T-cell (primary cell): ENCODE data around the gene PLCB1. TPM values are rescaled to one million over a fixed set of nuclear protein-coding genes. Genes with fewer than 3 reads are reported as not detected.

Experiments used
- ATAC-seq, 4 experiments: fragments of 200-7000 bp in 3 of 4; fragments of 150-1000 bp in 1 of 4; cut with Tn5 transposase; replicated peaks in 1 of 4; 1 replicate in 3 of 4; 2 replicates in 1 of 4; pipeline ENCODE4 v1.10.0; 2021; ENCODE audit warnings: moderate library complexity in 3 of 4, mild to moderate bottlenecking in 2 of 4, moderate number of reproducible peaks in 1 of 4
- CTCF ChIA-PET, 2 donors: fragments of 300-600 bp; sonication (Branson Sonifier 250); formaldehyde crosslinking; loops; one replicate each; lab custom pipeline; 2022; ENCODE audit warnings: antibody characterized with exemption in 2 of 2; lab: Charles Lee
- POLR2A ChIA-PET, 2 donors: fragments of 300-600 bp; sonication (Branson Sonifier 250); formaldehyde crosslinking; loops; one replicate each; lab custom pipeline; 2022; ENCODE audit warnings: antibody characterized with exemption in 2 of 2; lab: Charles Lee
- DNase-seq, 35 experiments: peaks; one replicate each; pipeline versions ENCODE4 v3.0.0 to v3.0.0-alpha.2; 2013 to 2023
- H3K27ac ChIP-seq: one replicate; pipeline ENCODE4 v1.5.1; 2013; ENCODE audit warnings: low read length
- H3K27me3 ChIP-seq, 2 experiments: replicated peaks in 1 of 2; 1 replicate in 1 of 2; 2 replicates in 1 of 2; pipeline versions ENCODE4 v1.6.1 to v1.7.0; 2013; ENCODE audit warnings: low read length in 1 of 2, mixed read lengths in 1 of 2; ENCODE audit not compliant: control insufficient read depth in 2 of 2, insufficient read depth in 2 of 2; ENCODE audit errors: extremely low read depth in 1 of 2
- H3K36me3 ChIP-seq, 2 donors: 1 replicate in 1 of 2; 2 replicates in 1 of 2; pipeline versions ENCODE4 v1.6.1 to v1.7.0; 2013; ENCODE audit warnings: low read length in 1 of 2; ENCODE audit not compliant: control insufficient read depth in 2 of 2, insufficient read depth in 1 of 2; ENCODE audit errors: extremely low read depth in 1 of 2
- H3K4me1 ChIP-seq, 2 experiments: 1 replicate in 1 of 2; 2 replicates in 1 of 2; pipeline versions ENCODE4 v1.6.1 to v1.7.0; 2013; ENCODE audit warnings: low read length in 2 of 2, mixed read lengths in 1 of 2; ENCODE audit not compliant: insufficient read depth in 2 of 2, control insufficient read depth in 1 of 2; ENCODE audit errors: extremely low read depth in 1 of 2
- H3K4me3 ChIP-seq, 2 donors: 1 replicate in 1 of 2; 2 replicates in 1 of 2; pipeline versions ENCODE4 v1.5.1 to v1.7.0; 2013; ENCODE audit warnings: mild to moderate bottlenecking in 2 of 2, low read length in 1 of 2, moderate library complexity in 1 of 2; ENCODE audit not compliant: control insufficient read depth in 1 of 2; ENCODE audit errors: extremely low read depth in 1 of 2
- H3K9me3 ChIP-seq: 2 replicates; pipeline ENCODE4 v1.7.0; 2013
- H3K27ac Mint-ChIP-seq, 2 donors: one replicate each; pipeline ENCODE4 v1.8.0; 2020 to 2021; ENCODE audit warnings: mild to moderate bottlenecking in 2 of 2, mixed read lengths in 2 of 2
- H3K27me3 Mint-ChIP-seq, 2 donors: one replicate each; pipeline ENCODE4 v1.8.0; 2021 to 2022; ENCODE audit warnings: mixed read lengths in 2 of 2
- H3K36me3 Mint-ChIP-seq: one replicate; pipeline ENCODE4 v1.8.0; 2021; ENCODE audit warnings: mixed read lengths
- H3K4me1 Mint-ChIP-seq, 3 donors: one replicate each; pipeline ENCODE4 v1.8.0; 2020 to 2022; ENCODE audit warnings: mixed read lengths in 3 of 3, mild to moderate bottlenecking in 1 of 3
- H3K4me3 Mint-ChIP-seq, 3 donors: one replicate each; pipeline ENCODE4 v1.8.0; 2020 to 2022; ENCODE audit warnings: mild to moderate bottlenecking in 3 of 3, mixed read lengths in 3 of 3, moderate library complexity in 3 of 3
- H3K9me3 Mint-ChIP-seq, 3 donors: one replicate each; pipeline ENCODE4 v1.8.0; 2020 to 2022; ENCODE audit warnings: mixed read lengths in 3 of 3
- WGBS: methylation state at CpG from one replicate; pipeline ENCODE4 v1.1.5; 2013; ENCODE audit warnings: missing lambda C conversion rate; ENCODE audit not compliant: insufficient coverage; 5-methylcytosine and 5-hydroxymethylcytosine counted together
- total RNA-seq, 35 experiments: library from RNA in 6 of 35; stranded (reverse) in 6 of 35; fragments of 120-200 nt in 1 of 35; gene quantifications; one replicate each; pipeline versions ENCODE4 v1.2.1 to v1.2.4 and lab custom pipeline; 2013 to 2026

Gene PLCB1
- total RNA-seq, 5 donors from 2014 or later (not counting 1 experiment from before 2014, with no cell fraction given): 3.3 to 15.1 (median 7.4) TPM

GRCh38 chr20:8803065-8803464, 671.0 kb downstream of the PLCB1 start:
- ChIA-PET CTCF (no interaction called here), POLR2A (no interaction called here)
- Mint-ChIP-seq H3K27ac (no peak overlapping the region), H3K36me3 (peaks cover 5% of the 10 kb centered on the region), H3K4me3 (no peak overlapping the region), H3K9me3 (no peaks in the 10 kb centered on the region), H3K4me1 (no peaks in the 10 kb centered on the region), H3K27me3 (no peaks in the 10 kb centered on the region)
- Histone ChIP-seq H3K4me3 (no peak overlapping the region), H3K4me1 (no peaks in the 10 kb centered on the region), H3K9me3 (no peaks in the 10 kb centered on the region), H3K36me3 (no peaks in the 10 kb centered on the region), H3K27me3 (no peaks in the 10 kb centered on the region), H3K27ac (no peak overlapping the region)
- ATAC-seq (no peak), DNase-seq (no peak)
- 67% methylated on average over 1 of the region's 2 CpGs for WGBS

DNA sequence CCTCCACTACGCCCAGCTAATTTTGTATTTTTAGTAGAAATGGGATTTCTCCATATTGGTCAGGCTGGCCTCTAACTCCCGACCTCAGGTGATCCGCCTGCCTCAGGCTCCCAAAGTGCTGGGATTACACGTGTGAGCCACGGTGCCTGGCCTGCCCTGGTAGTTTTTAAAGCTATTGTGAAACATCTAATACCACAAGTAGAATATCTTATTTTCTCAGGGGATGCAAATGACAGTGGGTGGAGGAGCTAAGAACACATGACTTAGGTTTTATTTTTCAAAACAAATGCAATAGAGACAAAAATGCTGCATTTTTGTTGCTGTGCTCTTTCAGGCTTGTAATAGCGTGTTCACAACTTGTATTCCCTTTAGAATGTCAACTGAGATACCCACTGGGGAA, 671.9 kb downstream of the PLCB1 start:
- Histone ChIP-seq H3K27me3 (no peaks in the 10 kb centered on the region), H3K27ac (no peak overlapping the region), H3K36me3 (no peaks in the 10 kb centered on the region), H3K4me1 (no peaks in the 10 kb centered on the region), H3K4me3 (no peak overlapping the region), H3K9me3 (no peaks in the 10 kb centered on the region)
- Mint-ChIP-seq H3K9me3 (no peaks in the 10 kb centered on the region), H3K4me1 (no peaks in the 10 kb centered on the region), H3K4me3 (no peak overlapping the region), H3K36me3 (peaks cover 5% of the 10 kb centered on the region), H3K27me3 (no peaks in the 10 kb centered on the region), H3K27ac (no peak overlapping the region)
- ATAC-seq (no peak), DNase-seq (no peak)
- ChIA-PET CTCF (no interaction called here), POLR2A (no interaction called here)
- no CpG with 5 or more reads among the region's 6 CpGs for WGBS

- H3K4me1 Mint-ChIP-seq: no peaks in the 10 kb centered on the region
- CTCF ChIA-PET: no interaction called here
- POLR2A ChIA-PET: no interaction called here
- Histone ChIP-seq H3K4me3 (no peak overlapping the region), H3K36me3 (no peaks in the 10 kb centered on the region), H3K4me1 (no peaks in the 10 kb centered on the region), H3K27me3 (no peaks in the 10 kb centered on the region), H3K9me3 (no peaks in the 10 kb centered on the region), H3K27ac (no peak overlapping the region)
- H3K27ac Mint-ChIP-seq: no peak overlapping the region
- H3K36me3 Mint-ChIP-seq: peaks cover 5% of the 10 kb centered on the region
- WGBS: 31% methylated on average over 2 of the region's 6 CpGs
- H3K9me3 Mint-ChIP-seq: no peaks in the 10 kb centered on the region
- DNase-seq: no peak
- H3K27me3 Mint-ChIP-seq: no peaks in the 10 kb centered on the region
- H3K4me3 Mint-ChIP-seq: no peak overlapping the region
- no peak for ATAC-seq
Measured at GRCh38 chr20:8805737-8806442, 673.8 kb downstream of the PLCB1 start.

DNA sequence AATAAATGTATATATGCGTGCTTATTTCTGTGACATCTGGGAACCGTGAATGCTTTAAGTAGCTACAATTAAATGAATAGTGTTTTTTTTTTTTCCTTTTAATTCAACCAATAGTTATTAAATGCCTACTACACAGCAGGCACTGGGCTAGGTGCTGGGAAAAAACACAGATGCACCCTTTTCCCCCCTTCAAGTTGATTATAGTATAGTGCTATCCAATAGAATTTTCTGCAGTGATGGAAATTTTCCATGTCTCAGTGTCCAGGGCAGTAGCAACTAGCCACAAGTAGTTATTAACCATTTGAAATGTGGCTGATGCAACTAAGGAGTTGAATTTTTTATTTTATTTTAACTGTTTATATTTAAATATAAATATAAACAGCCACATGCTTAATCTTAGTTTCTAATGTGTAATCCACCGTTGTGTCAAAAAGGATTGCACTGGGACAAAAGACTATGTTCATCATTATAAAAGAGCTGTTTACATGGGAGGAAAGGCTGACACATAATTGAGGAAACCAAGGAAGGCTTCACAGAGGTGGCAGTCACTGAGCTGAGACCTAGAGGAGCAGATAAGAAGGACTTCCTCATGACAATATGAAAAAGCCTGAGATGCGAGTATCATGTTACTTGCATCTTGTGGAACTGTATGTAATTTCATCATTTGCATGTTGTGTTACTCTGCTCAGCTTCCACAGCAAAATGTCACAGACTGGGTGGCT, 675.6 kb downstream of the PLCB1 start:
- CTCF ChIA-PET: no interaction called here
- DNase-seq: no peak
- no peak overlapping the region for H3K4me3 Mint-ChIP-seq
- no peak overlapping the region for H3K27ac Mint-ChIP-seq
- no peak overlapping the region for H3K4me3 ChIP-seq
- POLR2A ChIA-PET: no interaction called here
- no peaks in the 10 kb centered on the region for H3K4me1 Mint-ChIP-seq
- no peaks in the 10 kb centered on the region for H3K27me3 ChIP-seq
- no peaks in the 10 kb centered on the region for H3K9me3 Mint-ChIP-seq
- H3K27me3 Mint-ChIP-seq: no peaks in the 10 kb centered on the region
- H3K27ac ChIP-seq: no peak overlapping the region
- no peaks in the 10 kb centered on the region for H3K4me1 ChIP-seq
- no peaks in the 10 kb centered on the region for H3K36me3 ChIP-seq
- no peak for ATAC-seq
- no peaks in the 10 kb centered on the region for H3K36me3 Mint-ChIP-seq
- H3K9me3 ChIP-seq: no peaks in the 10 kb centered on the region
- WGBS: 57% methylated on average over 1 of the region's 4 CpGs

GRCh38 chr20:8808202-8808535, 676.1 kb downstream of the PLCB1 start:
- H3K27ac Mint-ChIP-seq: no peak overlapping the region
- POLR2A ChIA-PET: no interaction called here
- no peaks in the 10 kb centered on the region for H3K4me1 ChIP-seq

GRCh38 chr20:8809107-8809953, 677.3 kb downstream of the PLCB1 start:
- CTCF ChIA-PET: interaction anchor here in 1 of 2 donors (1.1 kb wide), 1 partner anchor 50 kb away, joined by 3 read pairs; no protein-coding TSS in a partner anchor
- Histone ChIP-seq H3K4me3 (no peak overlapping the region), H3K4me1 (no peaks in the 10 kb centered on the region), H3K36me3 (no peaks in the 10 kb centered on the region), H3K27me3 (no peaks in the 10 kb centered on the region), H3K27ac (no peak overlapping the region), H3K9me3 (no peaks in the 10 kb centered on the region)
- no peak overlapping the region for H3K4me3 Mint-ChIP-seq
- WGBS: 91% methylated on average over 12 of the region's 14 CpGs
- no peak overlapping the region for H3K27ac Mint-ChIP-seq
- H3K36me3 Mint-ChIP-seq: no peaks in the 10 kb centered on the region
- no peak for DNase-seq
- no peak for ATAC-seq
- no peaks in the 10 kb centered on the region for H3K9me3 Mint-ChIP-seq
- H3K4me1 Mint-ChIP-seq: no peaks in the 10 kb centered on the region
- H3K27me3 Mint-ChIP-seq: no peaks in the 10 kb centered on the region
- POLR2A ChIA-PET: no interaction called here

More at GRCh38 chr20:8808202-8808535, 676.1 kb downstream of the PLCB1 start:
- Histone ChIP-seq H3K4me3 (no peak overlapping the region), H3K9me3 (no peaks in the 10 kb centered on the region), H3K27me3 (no peaks in the 10 kb centered on the region), H3K36me3 (no peaks in the 10 kb centered on the region), H3K27ac (no peak overlapping the region)
- DNase-seq (no peak), ATAC-seq (no peak)
- WGBS: 81% methylated on average over 3 of the region's 5 CpGs
- no peaks in the 10 kb centered on the region for H3K4me1 Mint-ChIP-seq
- no peaks in the 10 kb centered on the region for H3K27me3 Mint-ChIP-seq
- no peaks in the 10 kb centered on the region for H3K9me3 Mint-ChIP-seq
- H3K4me3 Mint-ChIP-seq: no peak overlapping the region
- H3K36me3 Mint-ChIP-seq: no peaks in the 10 kb centered on the region
- CTCF ChIA-PET: no interaction called here
